ENCODE results near the gene ZSCAN31. TPM values are rescaled to one million over a fixed set of nuclear protein-coding genes. Genes with fewer than 3 reads are reported as not detected.

Gene ZSCAN31
- total and polyA plus RNA-seq, 9 of the 15 experiments (the other 6 are each of a cell fraction or from before 2014, with no cell fraction given): 3.9 to 12.1 (median 7.0) TPM

DNA sequence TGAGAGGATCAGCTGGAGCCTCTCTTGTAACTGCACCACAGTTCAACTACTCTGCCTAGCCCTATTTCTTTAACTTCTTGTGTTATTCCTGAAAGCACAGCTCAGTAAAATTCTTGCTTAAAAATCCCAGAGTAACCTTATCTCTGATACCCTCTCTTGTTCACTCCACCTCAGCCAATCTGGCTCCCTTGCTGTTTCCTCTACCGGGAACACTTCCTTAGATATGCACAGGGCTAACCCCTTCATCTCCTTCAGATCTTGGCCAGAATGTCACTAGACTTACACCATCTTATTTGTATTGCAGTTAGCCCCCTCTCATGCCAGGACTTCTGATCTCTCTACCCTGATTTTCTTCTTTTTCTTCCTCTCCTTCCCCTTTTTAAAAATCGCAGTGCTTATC, 11.2 kb upstream of the ZSCAN31 start (continued):
- TF ChIP-seq SMAD1 (IDR thresholded peaks at IDR 0.05; ENCODE audit: low read depth, low read length, partially characterized antibody): no peak
- TF ChIP-seq BRD4 (IDR thresholded peaks at IDR 0.05): no peak
- TF ChIP-seq ATF3 (IDR thresholded peaks at IDR 0.05): no peak
- no peak for TF ChIP-seq ATF3 (CRISPR knock-in tag; conservative IDR thresholded peaks at IDR 0.05)
- TF ChIP-seq ZBTB1 (CRISPR knock-in tag; IDR thresholded peaks at IDR 0.05; ENCODE audit: borderline replicate concordance, low read depth): no peak
- no peak for TF ChIP-seq E4F1 (CRISPR knock-in tag; IDR thresholded peaks at IDR 0.05; ENCODE audit: borderline replicate concordance)
- no peak for TF ChIP-seq PTRF (tag; IDR thresholded peaks at IDR 0.05)
- no peak for TF ChIP-seq RBM15 (IDR thresholded peaks at IDR 0.05; ENCODE audit: insufficient read depth, low read length)
- no peak for TF ChIP-seq RFX7 (CRISPR knock-in tag; IDR thresholded peaks at IDR 0.05)
- 0 out of 2 replicates have a peak, but pooled peaks have one; percentile 38 for TF ChIP-seq DPF2 (IDR thresholded peaks at IDR 0.05)
- TF ChIP-seq CSDE1 (IDR thresholded peaks at IDR 0.05): no peak
- TF ChIP-seq TBP (optimal IDR thresholded peaks at IDR 0.05; ENCODE audit: low read depth, low read length): no peak
- no peak for TF ChIP-seq ZNF134 (CRISPR knock-in tag; conservative IDR thresholded peaks at IDR 0.05)
- TF ChIP-seq, protein P1, sequence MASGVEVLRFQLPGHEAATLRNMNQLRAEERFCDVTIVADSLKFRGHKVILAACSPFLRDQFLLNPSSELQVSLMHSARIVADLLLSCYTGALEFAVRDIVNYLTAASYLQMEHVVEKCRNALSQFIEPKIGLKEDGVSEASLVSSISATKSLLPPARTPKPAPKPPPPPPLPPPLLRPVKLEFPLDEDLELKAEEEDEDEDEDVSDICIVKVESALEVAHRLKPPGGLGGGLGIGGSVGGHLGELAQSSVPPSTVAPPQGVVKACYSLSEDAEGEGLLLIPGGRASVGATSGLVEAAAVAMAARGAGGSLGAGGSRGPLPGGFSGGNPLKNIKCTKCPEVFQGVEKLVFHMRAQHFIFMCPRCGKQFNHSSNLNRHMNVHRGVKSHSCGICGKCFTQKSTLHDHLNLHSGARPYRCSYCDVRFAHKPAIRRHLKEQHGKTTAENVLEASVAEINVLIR (CRISPR knock-in tag; IDR thresholded peaks at IDR 0.05): no peak
- no peak for TF ChIP-seq TAF7 (tag; IDR thresholded peaks at IDR 0.05)
- 0 out of 2 replicates have a peak, but pooled peaks have one; percentile 32 for TF ChIP-seq SMAD4 (CRISPR knock-in tag; conservative IDR thresholded peaks at IDR 0.05)
- no peak for TF ChIP-seq MYBL2 (IDR thresholded peaks at IDR 0.05; ENCODE audit: low read depth)
- no peak for TF ChIP-seq MYBL2 (CRISPR knock-in tag; IDR thresholded peaks at IDR 0.05; ENCODE audit: borderline replicate concordance)
- TF ChIP-seq SNRNP70 (optimal IDR thresholded peaks at IDR 0.05; ENCODE audit: low read depth, low read length): no peak
- TF ChIP-seq, protein P2, sequence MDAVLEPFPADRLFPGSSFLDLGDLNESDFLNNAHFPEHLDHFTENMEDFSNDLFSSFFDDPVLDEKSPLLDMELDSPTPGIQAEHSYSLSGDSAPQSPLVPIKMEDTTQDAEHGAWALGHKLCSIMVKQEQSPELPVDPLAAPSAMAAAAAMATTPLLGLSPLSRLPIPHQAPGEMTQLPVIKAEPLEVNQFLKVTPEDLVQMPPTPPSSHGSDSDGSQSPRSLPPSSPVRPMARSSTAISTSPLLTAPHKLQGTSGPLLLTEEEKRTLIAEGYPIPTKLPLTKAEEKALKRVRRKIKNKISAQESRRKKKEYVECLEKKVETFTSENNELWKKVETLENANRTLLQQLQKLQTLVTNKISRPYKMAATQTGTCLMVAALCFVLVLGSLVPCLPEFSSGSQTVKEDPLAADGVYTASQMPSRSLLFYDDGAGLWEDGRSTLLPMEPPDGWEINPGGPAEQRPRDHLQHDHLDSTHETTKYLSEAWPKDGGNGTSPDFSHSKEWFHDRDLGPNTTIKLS (IDR thresholded peaks at IDR 0.05; ENCODE audit: borderline replicate concordance, low read depth): no peak
- TF ChIP-seq ATF4 (CRISPR knock-in tag; IDR thresholded peaks at IDR 0.05): no peak
- no peak for TF ChIP-seq ZKSCAN8 (CRISPR knock-in tag; IDR thresholded peaks at IDR 0.05)
- no peak for TF ChIP-seq HDAC8 (tag; IDR thresholded peaks at IDR 0.05)
- no peak for TF ChIP-seq NFE2L1 (tag; IDR thresholded peaks at IDR 0.05; ENCODE audit: borderline replicate concordance, low read depth)

Data from K562 (cell line).